K562 (cell line): Measurements from ENCODE around the gene DNAJB2. TPM values are rescaled to one million over a fixed set of nuclear protein-coding genes. Genes with fewer than 3 reads are reported as not detected.

Source experiments
- ATF3 ChIP-seq, 2 experiments: fragments of 450-650 bp in 1 of 2; sonication (generic) in 1 of 2; formaldehyde crosslinking in 1 of 2; IDR thresholded peaks in 1 of 2; conservative IDR thresholded peaks in 1 of 2; 2 replicates each; pipeline versions ENCODE4 v1.6.1 to v1.8.1; 2016 to 2023; ENCODE audit warnings: mild to moderate bottlenecking in 2 of 2, moderate library complexity in 2 of 2, inconsistent platforms in 1 of 2, missing genetic modification reagents in 1 of 2
- BACH1 ChIP-seq: fragments of 200-800 bp; sonication (Bioruptor generic); IDR thresholded peaks from 2 replicates; pipeline ENCODE4 v1.6.1; 2016; ENCODE audit warnings: missing genetic modification characterization, missing compliant biosample characterization
- DEAF1 ChIP-seq: fragments of 450-650 bp; formaldehyde crosslinking; IDR thresholded peaks from 2 replicates; pipeline ENCODE4 v1.4.0; 2020; ENCODE audit warnings: mild to moderate bottlenecking, moderate library complexity
- FOXA1 ChIP-seq: fragments of 450-650 bp; IDR thresholded peaks from 2 replicates; pipeline ENCODE4 v1.6.1; 2016; ENCODE audit warnings: mild to moderate bottlenecking, borderline replicate concordance
- HMGN3 ChIP-seq: IDR thresholded peaks from 2 replicates; pipeline ENCODE4 v1.6.1; 2011; ENCODE audit warnings: borderline replicate concordance, low read depth, mild to moderate bottlenecking, mixed read lengths, low read length; ENCODE audit not compliant: insufficient read length; ENCODE audit errors: extremely low read depth
- HNRNPLL ChIP-seq: fragments of 200-400 bp; formaldehyde crosslinking; IDR thresholded peaks from 2 replicates; pipeline ENCODE4 v1.6.1; 2017; ENCODE audit warnings: low read length, low read depth, mild to moderate bottlenecking; ENCODE audit not compliant: poor library complexity, severe bottlenecking
- L3MBTL2 ChIP-seq: fragments of 450-650 bp; IDR thresholded peaks from 2 replicates; pipeline ENCODE4 v1.6.1; 2016; ENCODE audit warnings: mild to moderate bottlenecking, moderate library complexity
- MEF2A ChIP-seq: IDR thresholded peaks from 2 replicates; pipeline ENCODE4 v1.6.1; 2011; ENCODE audit warnings: low read depth, mild to moderate bottlenecking, low read length, moderate library complexity; ENCODE audit not compliant: control insufficient read depth
- MYNN ChIP-seq, 2 experiments: sonication (generic); formaldehyde crosslinking in 1 of 2; IDR thresholded peaks; 2 replicates each; pipeline versions ENCODE4 v1.5.0 to v1.6.1; 2016 to 2020; ENCODE audit warnings: antibody characterized with exemption in 1 of 2, missing genetic modification reagents in 1 of 2
- NBN ChIP-seq: fragments of 450-650 bp; IDR thresholded peaks from 2 replicates; pipeline ENCODE4 v1.6.1; 2016; ENCODE audit warnings: low read depth, mild to moderate bottlenecking
- PHF8 ChIP-seq: fragments of 200-600 bp; sonication (generic); IDR thresholded peaks from 2 replicates; pipeline ENCODE4 v1.6.1; 2012; ENCODE audit warnings: mixed run types, mild to moderate bottlenecking, inconsistent platforms, low read length, moderate library complexity, borderline replicate concordance
- SAP30 ChIP-seq: fragments of 200-600 bp; sonication (generic); IDR thresholded peaks from 2 replicates; pipeline ENCODE4 v1.6.1; 2012; ENCODE audit warnings: borderline replicate concordance, low read depth, mild to moderate bottlenecking, moderate library complexity, low read length, control low read depth, inconsistent platforms; ENCODE audit not compliant: insufficient read depth, poor library complexity, severe bottlenecking
- SRSF1 ChIP-seq: fragments of 200-400 bp; formaldehyde crosslinking; IDR thresholded peaks from 2 replicates; pipeline ENCODE4 v1.6.1; 2017; ENCODE audit warnings: mild to moderate bottlenecking, low read depth, low read length, moderate library complexity
- TFAM ChIP-seq: fragments of 250-450 bp; sonication (Bioruptor Pico); conservative IDR thresholded peaks from 2 replicates; pipeline ENCODE4 v1.5.0; 2021; ENCODE audit warnings: mild to moderate bottlenecking, moderate library complexity
- TRIM25 ChIP-seq: fragments of 450-650 bp; IDR thresholded peaks from 2 replicates; pipeline ENCODE4 v1.7.0; 2016; ENCODE audit warnings: borderline replicate concordance
- ZHX1 ChIP-seq: fragments of 150-350 bp; conservative IDR thresholded peaks from 2 replicates; pipeline ENCODE4 v1.6.1; 2014; ENCODE audit warnings: low read length
- ZNF76 ChIP-seq: fragments of 250-450 bp; sonication (Bioruptor Pico); IDR thresholded peaks from 2 replicates; pipeline ENCODE4 v1.4.0; 2020; ENCODE audit warnings: mild to moderate bottlenecking, moderate library complexity, borderline replicate concordance
- polyA plus RNA-seq, 8 experiments: library from polyadenylated mRNA; depleted of rRNA in 4 of 8; stranded (reverse) in 5 of 8; unstranded in 3 of 8; fragments of >200 nt; fragmentation: Nextera tagmentation in 2 of 8; fragmentation: Illumina TruSeq in 1 of 8; extraction: Ambion mirVana in 2 of 8; extraction: Trizol in 1 of 8; gene quantifications; 2 replicates each; pipeline versions ENCODE4 v1.2.1 to v1.2.3, GENCODE V29; 2011 to 2014; ENCODE audit warnings: inconsistent platforms in 1 of 8, missing spikeins in 1 of 8
- total RNA-seq, 7 experiments: library from RNA; depleted of rRNA in 6 of 7; stranded (reverse); fragments of >200 nt in 6 of 7; fragmentation: Illumina TruSeq in 2 of 7; extraction: Trizol in 2 of 7; gene quantifications; 2 replicates each; pipeline versions ENCODE4 v1.2.1 to v1.2.3, GENCODE V29; 2011 to 2021; ENCODE audit warnings: low replicate concordance in 1 of 7

DNAJB2 gene
- total and polyA plus RNA-seq, 9 of the 15 experiments (the other 6 are each of a cell fraction or from before 2014, with no cell fraction given) = 0.08 to 3.0 (median 2.2) TPM; not detected in 1

- TF ChIP-seq HMGN3 (peak; percentile 100), PHF8 (peak; percentile 25; the same call in 1 of the 2 replicates), ZHX1 (no peak), L3MBTL2 (peak; percentile 53; the same call in 1 of the 2 replicates), HNRNPLL (peak; percentile 92), TRIM25 (no peak), MYNN (IDR thresholded peaks at IDR 0.05) (peak; percentile 70), MYNN (CRISPR knock-in tag; IDR thresholded peaks at IDR 0.05) (no peak), SAP30 (no peak), ZNF76 (CRISPR knock-in tag) (peak; percentile 79; the same call in 1 of the 2 replicates), MEF2A (peak; percentile 99), BACH1 (tag) (peak; percentile 70), SRSF1 (no peak), NBN (peak; percentile 86), FOXA1 (no peak), ATF3 (IDR thresholded peaks at IDR 0.05) (peak; percentile 87), ATF3 (CRISPR knock-in tag; conservative IDR thresholded peaks at IDR 0.05) (peak; percentile 91; the same call in 1 of the 2 replicates), TFAM (CRISPR knock-in tag) (no peak), DEAF1 (peak; percentile 62; the same call in 1 of the 2 replicates)
These were observed at the start of gene DNAJB2 (continued) for GRCh38 chr2:219279151-219279915.
